ENCODE data around the gene IRF8.
"Not testable (repeated sequence)": the region's sequence is repeated elsewhere in the genome, so short reads cannot be mapped to it uniquely, and the experiment has no call there.

Gene IRF8

GRCh38 chr16:85903559-85903958 is 4.6 kb downstream of the IRF8 start:
- H3K4me3 ChIP-seq (ENCODE audit: low read length) = peak overlapping the region; percentile 84
- no peak overlapping the region for H2AFZ ChIP-seq (ENCODE audit: low read depth, low read length)
- H3K79me2 ChIP-seq (ENCODE audit: low read length) = peaks cover 97% of the 10 kb centered on the region
- H3K27ac ChIP-seq (ENCODE audit: low read length) = peak overlapping the region; percentile 88
- peaks cover 84% of the 10 kb centered on the region for H4K20me1 ChIP-seq (ENCODE audit: insufficient read depth, low read length)
- no peaks in the 10 kb centered on the region for H3K27me3 ChIP-seq (ENCODE audit: low read depth, low read length)
- H3K4me2 ChIP-seq (ENCODE audit: low read length) = peak overlapping the region; percentile 95
- no peaks in the 10 kb centered on the region for H3K9me3 ChIP-seq (ENCODE audit: insufficient read depth, low read length)
- peaks cover 82% of the 10 kb centered on the region for H3K36me3 ChIP-seq (replicated peaks; ENCODE audit: low read depth, low read length)
- H3K4me1 ChIP-seq (ENCODE audit: low read length) = peaks cover 77% of the 10 kb centered on the region
- no peak for TF ChIP-seq EZH2phosphoT487 (IDR thresholded peaks at IDR 0.05; ENCODE audit: low read depth)
- TF ChIP-seq, protein P1, sequence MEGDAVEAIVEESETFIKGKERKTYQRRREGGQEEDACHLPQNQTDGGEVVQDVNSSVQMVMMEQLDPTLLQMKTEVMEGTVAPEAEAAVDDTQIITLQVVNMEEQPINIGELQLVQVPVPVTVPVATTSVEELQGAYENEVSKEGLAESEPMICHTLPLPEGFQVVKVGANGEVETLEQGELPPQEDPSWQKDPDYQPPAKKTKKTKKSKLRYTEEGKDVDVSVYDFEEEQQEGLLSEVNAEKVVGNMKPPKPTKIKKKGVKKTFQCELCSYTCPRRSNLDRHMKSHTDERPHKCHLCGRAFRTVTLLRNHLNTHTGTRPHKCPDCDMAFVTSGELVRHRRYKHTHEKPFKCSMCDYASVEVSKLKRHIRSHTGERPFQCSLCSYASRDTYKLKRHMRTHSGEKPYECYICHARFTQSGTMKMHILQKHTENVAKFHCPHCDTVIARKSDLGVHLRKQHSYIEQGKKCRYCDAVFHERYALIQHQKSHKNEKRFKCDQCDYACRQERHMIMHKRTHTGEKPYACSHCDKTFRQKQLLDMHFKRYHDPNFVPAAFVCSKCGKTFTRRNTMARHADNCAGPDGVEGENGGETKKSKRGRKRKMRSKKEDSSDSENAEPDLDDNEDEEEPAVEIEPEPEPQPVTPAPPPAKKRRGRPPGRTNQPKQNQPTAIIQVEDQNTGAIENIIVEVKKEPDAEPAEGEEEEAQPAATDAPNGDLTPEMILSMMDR (IDR thresholded peaks at IDR 0.05; ENCODE audit: low read depth, low read length) = no peak
- H3K9ac ChIP-seq (ENCODE audit: low read length) = peak overlapping the region; percentile 94

DNA sequence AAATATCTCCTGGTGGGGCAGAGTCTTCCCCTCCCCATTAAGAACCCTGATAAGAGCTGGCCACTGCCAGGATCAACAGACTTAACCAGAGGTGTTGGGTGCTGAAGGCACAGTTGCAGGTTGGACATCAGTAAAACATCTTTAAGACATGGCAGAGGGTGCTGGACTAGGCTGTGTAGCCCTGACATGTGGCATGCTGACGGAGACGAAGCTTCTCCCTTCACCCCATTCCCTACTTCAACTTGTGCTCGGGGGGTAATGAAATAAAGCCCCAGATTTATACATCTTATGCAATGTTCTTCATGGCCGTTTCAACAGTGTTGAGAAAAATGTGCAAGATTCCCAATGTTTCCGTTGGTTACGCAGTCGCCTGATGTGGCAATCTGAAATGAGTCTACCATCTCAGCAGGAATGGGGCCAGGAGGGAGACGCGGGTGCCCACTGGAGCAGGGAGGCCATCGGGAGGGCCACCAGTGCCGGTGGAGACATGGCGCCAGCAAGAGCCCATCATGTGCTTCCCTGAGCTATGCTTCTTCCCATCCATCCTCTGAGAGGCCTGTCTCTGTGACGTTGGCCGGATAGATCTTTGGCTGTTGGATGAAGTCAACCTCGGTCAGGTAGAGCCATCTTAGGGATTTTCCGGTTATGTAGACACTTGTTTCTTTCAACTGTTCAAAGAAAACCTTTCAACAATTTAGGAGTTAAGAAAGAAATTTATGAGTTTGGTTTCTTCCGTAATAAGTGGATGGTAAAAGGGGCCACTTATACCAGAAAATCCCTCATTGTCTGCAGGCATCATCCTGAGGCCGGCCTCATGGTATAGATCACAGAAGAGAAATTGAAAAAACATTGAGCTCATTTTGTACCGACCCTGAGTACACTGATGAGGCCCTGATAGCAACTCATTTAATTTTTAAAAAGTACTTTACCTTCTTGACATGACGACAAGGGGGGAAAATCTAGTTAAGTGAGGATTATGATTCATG is 6.4 kb downstream of the IRF8 start:
- Histone ChIP-seq H3K9ac (ENCODE audit: low read length) (no peak overlapping the region), H3K4me1 (ENCODE audit: low read length) (peaks cover 96% of the 10 kb centered on the region), H3K4me2 (ENCODE audit: low read length) (peak overlapping the region; percentile 95), H3K36me3 (replicated peaks; ENCODE audit: low read depth, low read length) (peaks cover 87% of the 10 kb centered on the region), H3K79me2 (ENCODE audit: low read length) (peaks cover 97% of the 10 kb centered on the region), H3K27me3 (ENCODE audit: low read depth, low read length) (no peaks in the 10 kb centered on the region), H2AFZ (ENCODE audit: low read depth, low read length) (no peak overlapping the region), H4K20me1 (ENCODE audit: insufficient read depth, low read length) (peaks cover 94% of the 10 kb centered on the region), H3K4me3 (ENCODE audit: low read length) (peak overlapping the region; percentile 84), H3K9me3 (ENCODE audit: insufficient read depth, low read length) (no peaks in the 10 kb centered on the region), H3K27ac (ENCODE audit: low read length) (peak overlapping the region; percentile 22)
- no peak for TF ChIP-seq EZH2phosphoT487 (IDR thresholded peaks at IDR 0.05; ENCODE audit: low read depth)
- TF ChIP-seq, protein P1 (IDR thresholded peaks at IDR 0.05; ENCODE audit: low read depth, low read length) = no peak

- H3K4me1 ChIP-seq (ENCODE audit: low read length) = peaks cover 98% of the 10 kb centered on the region
- no peaks in the 10 kb centered on the region for H3K27me3 ChIP-seq (ENCODE audit: low read depth, low read length)
- no peak overlapping the region for H3K9ac ChIP-seq (ENCODE audit: low read length)
- H3K79me2 ChIP-seq (ENCODE audit: low read length) = peaks cover 97% of the 10 kb centered on the region
- peak overlapping the region; percentile 20 for H3K27ac ChIP-seq (ENCODE audit: low read length)
- no peak for TF ChIP-seq EZH2phosphoT487 (IDR thresholded peaks at IDR 0.05; ENCODE audit: low read depth)
- TF ChIP-seq, protein P1 (IDR thresholded peaks at IDR 0.05; ENCODE audit: low read depth, low read length) = no peak
- no peaks in the 10 kb centered on the region for H3K9me3 ChIP-seq (ENCODE audit: insufficient read depth, low read length)
- no peak overlapping the region for H2AFZ ChIP-seq (ENCODE audit: low read depth, low read length)
- H3K36me3 ChIP-seq (replicated peaks; ENCODE audit: low read depth, low read length) = peaks cover 87% of the 10 kb centered on the region
- H3K4me3 ChIP-seq (ENCODE audit: low read length) = peak overlapping the region; percentile 33; the same call in 1 of the 2 replicates
- peak overlapping the region; percentile 95 for H3K4me2 ChIP-seq (ENCODE audit: low read length)
- peaks cover 94% of the 10 kb centered on the region for H4K20me1 ChIP-seq (ENCODE audit: insufficient read depth, low read length)
Observed at GRCh38 chr16:85906349-85906748, 7.4 kb downstream of the IRF8 start.

DNA sequence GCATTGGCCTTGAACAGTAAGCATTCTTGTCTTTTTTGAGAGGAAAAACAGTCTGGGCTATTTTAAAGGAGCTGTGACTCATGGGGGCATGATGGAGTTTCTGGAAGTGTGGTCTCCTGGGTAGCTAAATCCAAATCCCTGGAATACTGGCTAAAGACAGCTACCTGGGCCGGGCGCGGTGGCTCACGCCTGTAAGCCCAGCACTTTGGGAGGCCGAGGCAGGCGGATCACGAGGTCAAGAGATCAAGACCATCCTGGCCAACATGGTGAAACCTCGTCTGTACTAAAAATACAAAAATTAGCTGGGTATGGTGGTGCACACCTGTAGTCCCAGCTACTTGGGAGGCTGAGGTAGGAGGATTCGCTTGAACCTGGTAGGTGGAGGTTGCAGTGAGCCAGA is 8.3 kb downstream of the IRF8 start:
- H3K27me3 ChIP-seq (ENCODE audit: low read depth, low read length); H3K9me3 ChIP-seq (ENCODE audit: insufficient read depth, low read length); H3K9ac ChIP-seq (ENCODE audit: low read length); H2AFZ ChIP-seq (ENCODE audit: low read depth, low read length): not testable (repeated sequence)
- H4K20me1 ChIP-seq (ENCODE audit: insufficient read depth, low read length) = peaks cover 94% of the 10 kb centered on the region
- peak overlapping the region; percentile 20; the same call in 1 of the 2 replicates for H3K27ac ChIP-seq (ENCODE audit: low read length)
- peak overlapping the region; percentile 33 for H3K4me3 ChIP-seq (ENCODE audit: low read length)
- peaks cover 87% of the 10 kb centered on the region for H3K36me3 ChIP-seq (replicated peaks; ENCODE audit: low read depth, low read length)
- peaks cover 96% of the 10 kb centered on the region for H3K79me2 ChIP-seq (ENCODE audit: low read length)
- H3K4me1 ChIP-seq (ENCODE audit: low read length) = peaks cover 98% of the 10 kb centered on the region
- peak overlapping the region; percentile 95 for H3K4me2 ChIP-seq (ENCODE audit: low read length)

All from OCI-LY3 (cell line).